ENCODE data around the gene AKAP13.
"Not testable (repeated sequence)": the region's sequence is repeated elsewhere in the genome, so short reads cannot be mapped to it uniquely, and the experiment has no call there.

GRCh38 chr15:85351501-85351900 lies 28.9 kb upstream of the AKAP13 start:
- not testable (repeated sequence) for TF ChIP-seq CTCF (IDR thresholded peaks at IDR 0.05); ZFX (IDR thresholded peaks at IDR 0.05; ENCODE audit: borderline replicate concordance)

Measured in 22Rv1 (cell line).